HG03066 (cell line): ENCODE data around the gene TCF7L1.
"Not testable (repeated sequence)": the region's sequence is repeated elsewhere in the genome, so short reads cannot be mapped to it uniquely, and the experiment has no call there.

Source experiments
- ATAC-seq: cut with Tn5 transposase; IDR thresholded peaks from one replicate; pipeline ENCODE4 v1.9.1; 2021; ENCODE audit warnings: low read depth; ENCODE audit not compliant: unreplicated experiment

TCF7L1 gene

GRCh38 chr2:85181134-85181631 lies 48.0 kb downstream of the TCF7L1 start:
- ATAC-seq, result no peak

DNA sequence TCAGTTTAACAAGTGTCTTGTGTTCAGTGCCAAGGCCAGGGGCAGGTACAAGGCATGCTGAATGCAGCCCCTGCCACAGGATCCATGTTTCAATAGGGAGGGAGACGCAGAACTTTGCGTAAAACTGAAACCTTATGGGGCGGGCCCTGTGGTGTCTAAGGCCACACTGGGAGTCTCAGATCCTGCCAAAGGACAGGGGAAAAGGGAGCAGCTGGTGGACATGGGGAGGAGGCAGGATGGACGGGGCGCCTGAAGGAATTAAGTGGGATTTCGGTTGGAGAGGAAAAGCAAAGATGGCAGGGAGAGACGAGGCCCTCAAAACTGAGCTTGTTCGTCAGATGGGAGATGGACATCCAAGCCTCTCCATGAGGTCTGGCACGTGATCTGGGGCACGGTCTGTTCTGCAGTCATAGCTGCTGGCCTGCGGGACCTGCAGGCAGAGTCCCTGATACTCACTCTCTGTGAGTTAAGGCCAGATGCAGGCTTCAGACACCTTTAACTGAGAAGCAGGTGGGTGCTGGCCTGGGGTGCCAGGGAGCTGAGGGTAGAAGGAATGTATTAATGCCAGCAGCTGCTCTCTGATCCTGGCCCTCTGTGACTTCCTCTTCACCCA lies 48.8 kb downstream of the TCF7L1 start:
- no peak for ATAC-seq

DNA sequence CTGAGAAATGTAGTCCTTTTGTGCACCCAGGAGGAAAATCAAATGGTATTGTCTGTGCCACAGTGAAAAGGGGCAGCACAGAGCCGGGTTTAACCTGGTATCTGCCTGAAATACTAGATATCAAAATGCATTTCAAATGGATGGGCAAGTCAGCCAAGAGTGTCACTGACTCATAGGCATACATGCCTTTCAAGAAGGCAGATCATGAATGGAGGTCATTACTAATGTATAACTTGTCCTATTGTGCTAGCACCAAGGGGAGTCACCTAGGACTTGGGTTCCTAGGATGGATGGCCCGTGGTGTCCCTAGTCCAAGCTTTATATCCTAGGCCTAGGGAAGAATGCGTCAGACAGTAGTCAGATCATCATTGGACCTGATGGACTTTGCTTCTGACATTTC lies 49.9 kb downstream of the TCF7L1 start:
- no peak for ATAC-seq

GRCh38 chr2:85183479-85183878 lies 50.3 kb downstream of the TCF7L1 start:
- ATAC-seq, result no peak

DNA sequence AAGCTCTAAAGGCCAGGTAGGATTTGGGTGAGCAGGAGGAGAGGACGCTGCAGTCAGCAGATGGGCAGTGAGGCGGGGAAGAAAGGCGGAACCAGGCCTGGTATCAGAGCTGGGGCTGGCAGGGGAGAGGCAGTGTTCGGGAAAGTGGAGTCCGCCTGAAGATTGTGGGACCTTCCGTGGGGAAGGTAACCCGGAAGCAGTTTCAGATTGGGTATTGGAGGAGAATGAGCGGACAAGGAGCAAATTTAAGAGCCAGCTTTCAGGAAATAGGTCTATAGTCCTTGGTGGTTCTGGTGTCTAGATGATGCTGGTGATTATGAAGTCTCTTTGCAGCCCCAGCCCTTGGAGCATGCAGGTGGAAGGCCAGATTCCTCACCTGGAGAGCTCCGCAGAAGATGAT lies 51.0 kb downstream of the TCF7L1 start:
- no peak for ATAC-seq

GRCh38 chr2:85184990-85185389 lies 51.8 kb downstream of the TCF7L1 start:
- no peak for ATAC-seq

DNA sequence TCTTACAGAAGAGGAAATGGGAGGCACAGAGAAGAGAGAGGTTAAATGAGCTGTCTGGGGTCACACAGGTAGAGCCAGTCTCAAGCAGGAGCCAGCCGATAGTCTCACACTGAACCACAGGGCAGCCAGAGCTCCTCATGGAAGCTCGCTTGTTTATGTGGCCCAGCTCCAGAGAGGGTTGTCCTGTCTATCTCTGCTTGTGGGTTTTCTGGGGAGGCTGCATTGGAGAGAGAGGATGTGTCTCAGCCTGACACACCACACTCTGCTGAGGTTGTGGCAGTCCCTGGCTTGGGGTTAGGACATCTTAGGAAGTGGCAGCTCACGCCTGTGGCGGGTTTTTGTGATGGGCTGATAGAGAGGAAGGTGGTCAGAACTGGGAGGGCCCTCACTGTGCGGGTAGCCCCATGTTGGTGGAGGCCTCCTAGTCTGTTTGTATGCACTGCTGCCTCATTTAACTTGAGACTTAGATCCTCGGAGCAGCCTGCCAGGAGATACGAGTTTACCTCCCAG lies 52.3 kb downstream of the TCF7L1 start:
- ATAC-seq, result no peak

DNA sequence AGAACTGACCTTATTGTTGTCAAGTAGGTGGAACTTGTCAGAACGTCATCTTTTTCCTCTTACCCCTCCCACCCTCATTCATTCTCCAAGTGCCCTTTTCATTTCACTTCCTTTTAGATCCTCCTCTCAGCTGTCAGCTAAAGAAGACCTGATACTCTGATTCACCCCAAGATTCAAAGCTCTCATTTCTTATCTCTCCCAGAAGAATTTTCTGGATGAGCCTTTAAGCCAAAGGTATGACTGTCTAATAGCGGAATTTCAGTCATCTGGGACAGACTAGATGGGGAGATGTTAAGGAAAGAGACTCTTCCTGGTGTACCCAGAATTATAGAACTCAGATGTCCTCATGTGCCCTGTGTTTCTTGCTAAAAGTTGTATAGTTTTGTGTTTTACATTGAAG lies 53.9 kb downstream of the TCF7L1 start:
- ATAC-seq, result no peak

GRCh38 chr2:85188852-85189251 lies 55.7 kb downstream of the TCF7L1 start:
- no peak for ATAC-seq

GRCh38 chr2:85189606-85190270 lies 56.5 kb downstream of the TCF7L1 start:
- no peak for ATAC-seq

DNA sequence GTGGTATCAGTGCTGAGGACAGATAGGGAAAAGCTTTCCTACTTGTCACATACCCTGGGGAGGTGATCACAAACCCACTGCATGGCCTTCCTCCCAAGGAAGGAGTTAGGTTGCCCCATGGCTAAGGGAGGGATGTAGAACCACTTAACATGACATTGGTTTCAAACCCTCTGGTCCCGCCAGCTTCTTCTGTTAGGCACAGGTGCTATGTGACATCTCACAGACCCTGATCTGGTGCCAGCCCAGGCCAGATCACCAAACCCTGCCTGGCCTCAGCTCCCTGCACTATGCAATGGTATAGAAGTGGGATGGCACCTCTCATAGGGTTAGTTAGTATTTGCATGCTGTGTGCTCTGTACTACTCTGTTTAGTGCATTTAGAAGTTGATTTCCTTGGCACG lies 58.0 kb downstream of the TCF7L1 start:
- no peak for ATAC-seq

GRCh38 chr2:85194780-85195480 lies 61.7 kb downstream of the TCF7L1 start:
- no peak for ATAC-seq

DNA sequence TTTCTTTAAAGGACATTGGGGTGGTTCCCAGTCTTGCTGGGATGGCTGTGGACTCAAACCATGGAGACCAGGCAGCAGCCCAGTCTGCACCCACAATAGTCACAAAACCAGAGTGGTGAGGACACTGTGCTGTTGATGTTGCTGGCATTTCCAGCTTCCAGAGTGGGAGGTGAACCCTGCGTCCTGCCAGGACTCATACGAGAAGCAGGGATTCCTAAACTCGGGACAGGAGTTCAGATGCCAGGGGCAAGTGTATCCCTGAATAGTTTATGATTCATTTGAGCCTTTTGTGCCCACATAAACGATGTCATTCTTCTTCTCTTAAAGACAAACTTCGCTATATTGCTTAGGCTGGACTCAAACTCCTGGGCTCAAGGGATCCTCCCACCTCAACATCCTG lies 62.8 kb downstream of the TCF7L1 start:
- ATAC-seq, result no peak

- no peak for ATAC-seq
Observed at GRCh38 chr2:85199698-85200097, 66.5 kb downstream of the TCF7L1 start.

DNA sequence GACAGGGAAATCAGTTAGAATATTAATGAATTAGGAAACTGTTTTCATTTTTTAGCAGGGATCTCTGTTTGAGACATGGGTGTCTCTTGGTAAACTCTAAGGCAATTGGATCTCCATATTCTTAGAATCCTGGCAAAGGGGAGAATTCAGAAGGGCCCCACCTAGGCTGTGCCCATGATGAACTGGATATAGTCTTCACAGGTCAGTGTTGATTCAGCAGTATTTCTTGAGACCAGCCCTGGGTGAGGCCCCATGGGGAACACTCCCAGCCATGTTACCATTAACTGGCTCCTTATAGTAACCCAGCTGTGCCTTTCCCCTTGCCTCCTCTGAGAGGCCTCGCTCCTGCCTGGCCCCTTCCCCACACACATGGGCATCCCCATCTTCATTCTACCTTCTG lies 76.7 kb downstream of the TCF7L1 start:
- ATAC-seq, result no peak

DNA sequence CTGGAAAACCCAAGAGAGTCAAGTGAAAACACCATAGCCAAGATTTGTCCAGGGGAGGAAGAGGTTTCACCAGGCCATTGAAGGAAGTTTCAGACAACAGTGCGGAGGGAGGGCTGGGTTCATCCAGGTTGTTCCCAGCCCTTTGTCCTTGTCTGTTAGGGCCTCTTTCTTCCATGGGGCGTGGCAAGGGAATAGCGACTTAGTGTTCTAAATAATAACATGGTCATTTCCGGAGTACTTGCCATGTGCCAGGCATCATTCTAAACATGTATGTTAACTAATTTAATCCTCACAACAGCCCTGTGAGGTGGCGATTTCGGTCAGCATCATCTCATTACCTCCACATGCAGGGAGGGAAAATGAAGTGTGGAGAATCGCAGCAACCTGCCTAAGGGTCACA lies 77.3 kb downstream of the TCF7L1 start:
- ATAC-seq, result no peak

DNA sequence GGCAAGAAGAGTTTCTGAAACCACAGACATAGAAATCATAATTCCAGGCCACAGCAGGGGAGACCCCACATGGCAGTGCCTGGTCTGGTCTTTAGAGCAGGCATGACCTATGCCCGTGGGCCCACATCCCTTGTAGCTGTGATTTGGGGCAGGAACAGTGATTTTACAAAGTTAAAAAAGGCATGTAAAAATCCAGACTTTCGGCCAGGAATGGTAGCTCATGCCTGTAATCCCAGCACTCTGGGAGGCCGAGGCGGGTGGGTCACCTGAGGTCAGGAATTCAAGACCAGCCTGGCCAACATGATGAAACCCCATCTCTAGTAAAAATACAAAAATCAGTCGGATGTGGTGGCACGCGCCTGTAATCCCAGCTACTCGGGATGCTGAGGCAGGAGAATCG lies 78.4 kb downstream of the TCF7L1 start:
- not testable (repeated sequence) for ATAC-seq

GRCh38 chr2:85212841-85213240 lies 79.6 kb downstream of the TCF7L1 start:
- no peak for ATAC-seq

- no peak for ATAC-seq
Observed at GRCh38 chr2:85213404-85213803, 80.2 kb downstream of the TCF7L1 start.

- no peak for ATAC-seq
Observed at GRCh38 chr2:85213901-85214512, 80.8 kb downstream of the TCF7L1 start.

DNA sequence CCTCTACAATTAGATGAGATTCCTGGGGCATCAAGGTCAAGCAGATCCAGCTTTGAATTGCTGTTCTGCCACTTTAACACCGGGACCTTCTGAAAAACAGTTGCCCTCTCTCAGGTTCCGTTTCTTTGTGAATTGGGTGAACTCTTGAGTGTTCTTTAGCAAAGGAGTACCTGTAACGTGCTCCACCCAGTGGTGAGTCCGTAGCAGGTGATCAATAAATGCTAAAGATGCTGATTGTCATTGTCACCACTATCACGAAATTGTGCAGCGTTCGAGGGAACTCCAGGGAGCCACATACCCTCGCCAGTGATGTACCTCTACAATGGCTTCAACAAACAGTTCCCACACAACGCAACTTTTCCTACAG lies 81.9 kb downstream of the TCF7L1 start:
- ATAC-seq, result no peak
